ENCODE measurements around the gene TMEM267.

GRCh38 chr5:43485406-43485805 is 1.7 kb upstream of the TMEM267 start:
- no peak for TF ChIP-seq CTCF (conservative IDR thresholded peaks at IDR 0.05; ENCODE audit: low read depth, low read length)
- no peak for TF ChIP-seq EZH2 (IDR thresholded peaks at IDR 0.05; ENCODE audit: borderline replicate concordance, low read depth, low read length, poor library complexity, severe bottlenecking)

Data from A673 (cell line).